ENCODE results near the gene CMTM1. TPM values are rescaled to one million over a fixed set of nuclear protein-coding genes. Genes with fewer than 3 reads are reported as not detected.

CMTM1 gene
- total RNA-seq, 1 donor from 2014 or later, result 6.3 TPM

DNA sequence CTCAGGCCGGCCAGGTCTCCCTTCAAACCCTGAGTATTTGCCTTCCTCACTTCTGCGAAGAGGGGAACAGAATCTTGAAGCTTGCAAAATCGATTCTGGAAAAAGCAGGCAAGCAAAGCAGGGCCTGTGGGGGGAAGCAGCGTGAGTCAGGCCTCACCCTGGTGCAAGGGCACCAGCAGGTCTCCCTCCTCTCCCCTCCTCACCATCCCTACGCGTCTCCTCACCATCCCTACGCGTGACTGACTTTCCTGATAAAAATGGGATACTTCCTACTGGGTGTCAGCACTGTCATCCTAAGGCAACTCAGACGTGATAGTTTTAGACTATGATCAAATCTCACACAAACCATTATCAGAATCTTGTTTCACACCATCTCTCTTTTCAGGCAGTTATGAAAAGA is 50.4 kb downstream of the CMTM1 start:
- Mint-ChIP-seq H3K9me3 (ENCODE audit: low read depth) (no peaks in the 10 kb centered on the region), H3K27me3 (ENCODE audit: low read depth) (no peaks in the 10 kb centered on the region), H3K4me1 (ENCODE audit: low read depth) (peaks cover 69% of the 10 kb centered on the region), H3K36me3 (ENCODE audit: low read depth) (peaks cover 6% of the 10 kb centered on the region), H3K4me3 (ENCODE audit: unreplicated experiment) (no peak overlapping the region), H3K27ac (ENCODE audit: unreplicated experiment) (peak overlapping the region; percentile 95)
- DNase-seq (ENCODE audit: low spot score), result no peak
- TF ChIP-seq, protein P1, sequence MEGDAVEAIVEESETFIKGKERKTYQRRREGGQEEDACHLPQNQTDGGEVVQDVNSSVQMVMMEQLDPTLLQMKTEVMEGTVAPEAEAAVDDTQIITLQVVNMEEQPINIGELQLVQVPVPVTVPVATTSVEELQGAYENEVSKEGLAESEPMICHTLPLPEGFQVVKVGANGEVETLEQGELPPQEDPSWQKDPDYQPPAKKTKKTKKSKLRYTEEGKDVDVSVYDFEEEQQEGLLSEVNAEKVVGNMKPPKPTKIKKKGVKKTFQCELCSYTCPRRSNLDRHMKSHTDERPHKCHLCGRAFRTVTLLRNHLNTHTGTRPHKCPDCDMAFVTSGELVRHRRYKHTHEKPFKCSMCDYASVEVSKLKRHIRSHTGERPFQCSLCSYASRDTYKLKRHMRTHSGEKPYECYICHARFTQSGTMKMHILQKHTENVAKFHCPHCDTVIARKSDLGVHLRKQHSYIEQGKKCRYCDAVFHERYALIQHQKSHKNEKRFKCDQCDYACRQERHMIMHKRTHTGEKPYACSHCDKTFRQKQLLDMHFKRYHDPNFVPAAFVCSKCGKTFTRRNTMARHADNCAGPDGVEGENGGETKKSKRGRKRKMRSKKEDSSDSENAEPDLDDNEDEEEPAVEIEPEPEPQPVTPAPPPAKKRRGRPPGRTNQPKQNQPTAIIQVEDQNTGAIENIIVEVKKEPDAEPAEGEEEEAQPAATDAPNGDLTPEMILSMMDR (IDR thresholded peaks at IDR 0.05), result no peak

- TF ChIP-seq, protein P1 (IDR thresholded peaks at IDR 0.05), result no peak
- Mint-ChIP-seq H3K9me3 (ENCODE audit: low read depth) (no peaks in the 10 kb centered on the region), H3K4me3 (ENCODE audit: unreplicated experiment) (no peak overlapping the region), H3K36me3 (ENCODE audit: low read depth) (peaks cover 7% of the 10 kb centered on the region), H3K4me1 (ENCODE audit: low read depth) (peaks cover 69% of the 10 kb centered on the region), H3K27me3 (ENCODE audit: low read depth) (no peaks in the 10 kb centered on the region), H3K27ac (ENCODE audit: unreplicated experiment) (peak overlapping the region; percentile 95)
- no peak for DNase-seq (ENCODE audit: low spot score)
Observed at GRCh38 chr16:66617010-66617434, 50.8 kb downstream of the CMTM1 start.

DNA sequence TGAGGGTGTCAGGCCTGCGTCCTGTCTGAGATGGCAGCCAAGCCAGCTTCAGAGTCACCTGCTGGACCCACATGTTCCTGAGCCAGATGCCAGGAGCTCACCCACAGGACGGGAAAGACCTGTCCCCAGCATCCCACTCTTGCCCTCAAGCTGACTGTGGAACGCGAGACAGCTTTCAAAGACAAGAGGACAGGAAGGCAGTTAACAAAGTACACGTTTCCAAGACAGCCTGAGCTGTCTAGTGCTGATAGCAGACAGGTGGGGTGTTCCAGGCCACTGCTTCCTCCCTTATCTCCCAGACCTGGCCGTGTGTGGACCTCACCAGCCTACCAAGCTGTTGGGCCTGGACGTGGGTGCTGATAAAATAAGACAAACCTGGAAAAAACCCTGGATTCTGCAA is 51.5 kb downstream of the CMTM1 start:
- H3K27ac Mint-ChIP-seq (ENCODE audit: unreplicated experiment), result peak overlapping the region; percentile 95
- H3K36me3 Mint-ChIP-seq (ENCODE audit: low read depth), result peaks cover 5% of the 10 kb centered on the region
- DNase-seq (ENCODE audit: low spot score), result no peak
- TF ChIP-seq, protein P1 (IDR thresholded peaks at IDR 0.05), result no peak
- no peaks in the 10 kb centered on the region for H3K9me3 Mint-ChIP-seq (ENCODE audit: low read depth)
- H3K27me3 Mint-ChIP-seq (ENCODE audit: low read depth), result no peaks in the 10 kb centered on the region
- peaks cover 69% of the 10 kb centered on the region for H3K4me1 Mint-ChIP-seq (ENCODE audit: low read depth)
- no peak overlapping the region for H3K4me3 Mint-ChIP-seq (ENCODE audit: unreplicated experiment)

GRCh38 chr16:66618588-66619375 is 52.5 kb downstream of the CMTM1 start:
- peaks cover 6% of the 10 kb centered on the region for H3K36me3 Mint-ChIP-seq (ENCODE audit: low read depth)
- TF ChIP-seq, protein P1 (IDR thresholded peaks at IDR 0.05), result no peak
- no peak for DNase-seq (ENCODE audit: low spot score)
- peaks cover 75% of the 10 kb centered on the region for H3K4me1 Mint-ChIP-seq (ENCODE audit: low read depth)
- H3K27ac Mint-ChIP-seq (ENCODE audit: unreplicated experiment), result peak overlapping the region; percentile 95
- H3K4me3 Mint-ChIP-seq (ENCODE audit: unreplicated experiment), result no peak overlapping the region
- H3K9me3 Mint-ChIP-seq (ENCODE audit: low read depth), result no peaks in the 10 kb centered on the region
- H3K27me3 Mint-ChIP-seq (ENCODE audit: low read depth), result no peaks in the 10 kb centered on the region

DNA sequence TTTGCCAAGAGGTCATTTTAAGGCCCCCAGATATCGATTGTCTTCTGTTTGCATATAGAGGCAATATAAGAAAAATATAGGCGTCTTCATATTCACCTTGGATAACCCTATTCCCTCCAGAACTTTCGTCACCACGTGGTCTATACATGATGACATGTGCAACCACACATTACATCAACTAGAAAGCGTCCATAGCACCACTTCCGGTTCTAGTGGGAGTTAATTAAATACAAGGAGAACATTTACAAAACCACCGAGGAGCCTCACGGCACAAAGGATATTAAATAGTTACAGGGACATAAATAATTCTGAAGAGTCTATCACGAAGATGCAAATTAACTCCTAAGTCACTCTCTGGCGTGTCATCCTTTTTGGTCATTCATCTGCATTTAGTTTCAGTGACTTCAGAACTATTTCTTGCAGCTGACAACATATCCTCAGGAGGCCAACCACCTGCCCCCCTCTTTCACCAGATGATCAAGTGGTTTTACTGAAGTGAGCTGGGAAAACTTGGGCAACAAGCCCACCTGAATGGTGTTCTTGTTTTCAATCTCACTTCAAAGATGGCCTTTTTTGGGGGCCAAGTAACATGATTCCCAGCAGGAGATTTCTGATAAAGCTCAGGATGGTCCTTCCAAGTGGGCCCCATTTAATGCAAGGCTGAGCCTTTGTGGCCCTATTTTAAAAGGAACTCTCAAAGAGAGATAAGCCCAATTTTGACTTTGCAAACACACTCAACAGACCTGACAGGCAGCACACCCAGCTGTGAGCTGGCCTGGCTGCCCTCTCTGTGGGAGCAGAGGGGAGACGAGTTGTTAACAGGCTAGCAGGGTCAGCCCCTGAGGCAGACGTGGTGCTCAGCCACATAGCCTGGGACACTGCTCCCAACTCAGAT is 53.5 kb downstream of the CMTM1 start:
- DNase-seq (ENCODE audit: low spot score), result no peak
- Mint-ChIP-seq H3K27ac (ENCODE audit: unreplicated experiment) (peak overlapping the region; percentile 95), H3K9me3 (ENCODE audit: low read depth) (no peaks in the 10 kb centered on the region), H3K27me3 (ENCODE audit: low read depth) (no peaks in the 10 kb centered on the region), H3K4me3 (ENCODE audit: unreplicated experiment) (peak overlapping the region; percentile 26), H3K36me3 (ENCODE audit: low read depth) (peaks cover 6% of the 10 kb centered on the region), H3K4me1 (ENCODE audit: low read depth) (peaks cover 70% of the 10 kb centered on the region)
- TF ChIP-seq, protein P1 (IDR thresholded peaks at IDR 0.05), result no peak
